Endothelial cell of umbilical vein (primary cell): ENCODE data around the gene GATD1. TPM values are rescaled to one million over a fixed set of nuclear protein-coding genes. Genes with fewer than 3 reads are reported as not detected.

ENCODE experiments used
- BruUV-seq: library from RNA; stranded (reverse); fragments of 400-500 nt; replicated peaks from 2 replicates; lab custom pipeline; 2021; lab: Mats Ljungman, UMichigan
- CTCF ChIA-PET: fragments of 300-600, 350-600 bp; sonication (Branson Sonifier 250); formaldehyde crosslinking; loops from one replicate; lab custom pipeline; 2021; ENCODE audit warnings: antibody characterized with exemption, inconsistent platforms; lab: Charles Lee
- POLR2A ChIA-PET: fragments of 300-600, 350-600 bp; sonication (Branson Sonifier 250); formaldehyde crosslinking; loops from one replicate; lab custom pipeline; 2021; ENCODE audit warnings: antibody characterized with exemption, inconsistent platforms; lab: Charles Lee
- DNase-seq: peaks from one replicate; pipeline ENCODE4 v3.0.0-alpha.2; 2011; ENCODE audit warnings: low read depth, low spot score
- FAIRE-seq: peaks from 2 replicates; lab custom pipeline; 2011; peaks lifted over from hg19 to GRCh38; lab: Jason Lieb, UNC
- H2AFZ ChIP-seq: 2 replicates; pipeline ENCODE4 v1.6.0; 2012; ENCODE audit warnings: low read depth, low read length, control low read depth, inconsistent platforms
- H3K27ac ChIP-seq: 2 replicates; pipeline ENCODE4 v1.5.1; 2011; ENCODE audit warnings: low read depth, mild to moderate bottlenecking, control low read depth, low read length, moderate library complexity; ENCODE audit not compliant: insufficient read depth
- H3K27me3 ChIP-seq, 2 experiments: 2 replicates each; pipeline versions ENCODE4 v1.6.0 to v1.6.1; 2011; ENCODE audit warnings: low read length in 2 of 2, mixed read lengths in 1 of 2; ENCODE audit not compliant: control insufficient read depth in 2 of 2, insufficient read depth in 2 of 2
- H3K36me3 ChIP-seq, 2 experiments: 2 replicates in 1 of 2; 3 replicates in 1 of 2; pipeline ENCODE4 v1.5.1; 2011; ENCODE audit warnings: low read length in 2 of 2, mild to moderate bottlenecking in 1 of 2, moderate library complexity in 1 of 2; ENCODE audit not compliant: control insufficient read depth in 2 of 2, insufficient read depth in 2 of 2; ENCODE audit errors: extremely low read depth in 1 of 2
- H3K4me1 ChIP-seq: 3 replicates; pipeline ENCODE4 v1.5.1; 2011; ENCODE audit warnings: mild to moderate bottlenecking, low read length; ENCODE audit not compliant: control insufficient read depth, insufficient read depth; ENCODE audit errors: extremely low read depth
- H3K4me2 ChIP-seq: 2 replicates; pipeline ENCODE4 v1.6.1; 2011; ENCODE audit warnings: low read length, control low read depth, mixed read lengths; ENCODE audit not compliant: insufficient read depth
- H3K4me3 ChIP-seq, 3 experiments: fragments of 200-600 bp in 1 of 3; sonication (generic), shearing (Covaris generic) in 1 of 3; replicated peaks in 1 of 3; 2 replicates each; pipeline ENCODE4 v1.5.1; 2011 to 2016; ENCODE audit warnings: control low read depth in 3 of 3, low read length in 3 of 3, mild to moderate bottlenecking in 2 of 3, inconsistent platforms in 1 of 3, low read depth in 1 of 3, moderate library complexity in 1 of 3; ENCODE audit not compliant: insufficient read depth in 1 of 3
- H3K79me2 ChIP-seq: 2 replicates; pipeline ENCODE4 v1.6.0; 2012; ENCODE audit warnings: low read length, inconsistent platforms; ENCODE audit not compliant: control insufficient read depth, insufficient read depth
- H3K9ac ChIP-seq: replicated peaks from 2 replicates; pipeline ENCODE3; 2011; ENCODE audit warnings: low read length, control low read depth; ENCODE audit not compliant: insufficient read depth; ENCODE audit errors: extremely low read depth
- H3K9me1 ChIP-seq: replicated peaks from 3 replicates; pipeline ENCODE4 v1.6.0; 2011; ENCODE audit warnings: mild to moderate bottlenecking, low read length; ENCODE audit not compliant: control insufficient read depth, insufficient read depth; ENCODE audit errors: extremely low read depth
- H3K9me3 ChIP-seq: replicated peaks from 2 replicates; pipeline ENCODE4 v1.5.1; 2012; ENCODE audit warnings: low read length, inconsistent platforms; ENCODE audit not compliant: control insufficient read depth, insufficient read depth
- H4K20me1 ChIP-seq: replicated peaks from 2 replicates; pipeline ENCODE3; 2011; ENCODE audit warnings: mild to moderate bottlenecking, low read length; ENCODE audit not compliant: control insufficient read depth, insufficient read depth; ENCODE audit errors: extremely low read depth
- EZH2 ChIP-seq: IDR thresholded peaks from 2 replicates; pipeline ENCODE4 v1.6.1; 2012; ENCODE audit warnings: borderline replicate concordance, low read depth, mild to moderate bottlenecking, moderate library complexity, low read length, inconsistent platforms; ENCODE audit not compliant: severe bottlenecking
- FOS ChIP-seq: IDR thresholded peaks from 2 replicates; pipeline ENCODE4 v1.6.1; 2011; ENCODE audit warnings: mild to moderate bottlenecking, low read length, moderate library complexity, borderline replicate concordance; ENCODE audit not compliant: insufficient read depth
- GATA2 ChIP-seq: IDR thresholded peaks from 2 replicates; pipeline ENCODE4 v1.7.0; 2011; ENCODE audit warnings: low read depth, mild to moderate bottlenecking, moderate library complexity, mixed read lengths, low read length; ENCODE audit not compliant: insufficient read length, insufficient read depth
- JUN ChIP-seq: IDR thresholded peaks from 2 replicates; pipeline ENCODE4 v1.6.1; 2011; ENCODE audit warnings: borderline replicate concordance, low read depth; ENCODE audit not compliant: insufficient read length, insufficient read depth
- MYC ChIP-seq: IDR thresholded peaks from one replicate; pipeline ENCODE4 v1.6.1; 2011; ENCODE audit warnings: mild to moderate bottlenecking, low read depth, low read length
- POLR2A ChIP-seq: IDR thresholded peaks from 2 replicates; pipeline ENCODE4 v1.6.1; 2012; ENCODE audit warnings: low read depth, mild to moderate bottlenecking, control low read depth, low read length
- POLR2AphosphoS5 ChIP-seq: IDR thresholded peaks from 2 replicates; pipeline ENCODE4 v1.6.1; 2012; ENCODE audit warnings: low read depth, mild to moderate bottlenecking, control low read depth, low read length, moderate library complexity; ENCODE audit not compliant: insufficient read depth
- dilution Hi-C: fragments of 300-500 bp; cut with MboI; formaldehyde crosslinking; loops from one replicate; pipeline ENCODE4 v1.15.0; 2019; ENCODE audit warnings: low sequenced_read_pairs; ENCODE audit not compliant: extremely low pct_ligation_motif_present
- intact Hi-C: fragments of 100-400 bp; cut with micrococcal nuclease; formaldehyde crosslinking; loops from one replicate; pipeline ENCODE4 v1.10.0; 2022
- polyA plus RNA-seq, 4 experiments: library from polyadenylated mRNA; depleted of rRNA in 3 of 4; stranded (reverse) in 3 of 4; unstranded in 1 of 4; fragments of >200 nt; gene quantifications; 2 replicates each; pipeline versions ENCODE4 v1.2.1 to v1.2.3, GENCODE V29; 2011 to 2012; ENCODE audit warnings: missing spikeins in 1 of 4
- total RNA-seq: library from RNA; stranded (reverse); gene quantifications from 2 replicates; pipeline ENCODE4 v1.2.3, GENCODE V29; 2021
- TF ChIP-seq, protein P1 (sequence below), 2 donors: IDR thresholded peaks; 1 replicate in 1 of 2; 2 replicates in 1 of 2; pipeline ENCODE4 v1.5.1; 2011; ENCODE audit warnings: low read length in 2 of 2, mild to moderate bottlenecking in 2 of 2, moderate library complexity in 2 of 2, control low read depth in 1 of 2, inconsistent platforms in 1 of 2, low read depth in 1 of 2; ENCODE audit not compliant: insufficient read depth in 1 of 2; ENCODE audit errors: extremely low read depth in 1 of 2
- TF ChIP-seq, protein P2 (sequence below): IDR thresholded peaks from 2 replicates; pipeline ENCODE4 v1.6.1; 2011; ENCODE audit not compliant: insufficient read depth, insufficient read length

The GATD1 gene
- total and polyA plus RNA-seq, 2 donors (not counting 3 experiments of a cell fraction or from before 2014, with no cell fraction given) = 70.6 to 83.1 TPM

DNA sequence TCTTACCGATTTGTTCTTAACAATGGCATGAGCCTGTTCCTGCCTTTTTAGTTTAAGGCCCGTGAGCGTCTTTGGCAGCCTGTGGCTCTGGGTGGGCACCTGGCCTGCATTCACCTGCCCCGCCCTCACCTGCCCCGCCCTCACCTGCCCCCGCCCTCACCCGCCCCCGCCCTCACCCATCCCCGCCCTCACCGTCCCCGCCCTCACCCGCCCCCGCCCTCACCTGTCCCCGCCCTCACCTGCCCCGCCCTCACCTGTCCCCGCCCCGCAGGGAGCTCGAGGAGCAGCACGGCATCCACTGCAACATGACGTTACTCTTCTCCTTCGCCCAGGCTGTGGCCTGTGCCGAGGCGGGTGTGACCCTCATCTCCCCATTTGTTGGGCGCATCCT is 14.2 kb downstream of the GATD1 start:
- H3K4me2 ChIP-seq = no peak overlapping the region
- POLR2A ChIA-PET = interaction anchor here (0.6 kb wide), 1 partner anchor 12 kb away, joined by 4 read pairs; no protein-coding TSS in a partner anchor
- BruUV-seq = no TSS peak

More for the DNA sequence above, 14.2 kb downstream of the GATD1 start:
- no peaks in the 10 kb centered on the region for H3K9me3 ChIP-seq
- H3K27me3 ChIP-seq = no peaks in the 10 kb centered on the region
- no peak for FAIRE-seq
- H3K27ac ChIP-seq = no peak overlapping the region
- H2AFZ ChIP-seq = no peak overlapping the region
- no peaks in the 10 kb centered on the region for H3K79me2 ChIP-seq
- no peaks in the 10 kb centered on the region for H3K4me1 ChIP-seq
- H3K9me1 ChIP-seq = no peaks in the 10 kb centered on the region
- H3K9ac ChIP-seq = no peak overlapping the region
- CTCF ChIA-PET = interaction anchor here (1.1 kb wide), 1 partner anchor 15 kb away, joined by 4 read pairs; no protein-coding TSS in a partner anchor
- H4K20me1 ChIP-seq = no peaks in the 10 kb centered on the region
- DNase-seq = no peak
- H3K36me3 ChIP-seq = peaks cover 13 to 32% of the 10 kb centered on the region in 2 experiments
- intact Hi-C loops (no loop called here), dilution Hi-C loops (no loop called here)
- H3K4me3 ChIP-seq = no peak overlapping the region
- TF ChIP-seq EZH2 (no peak), MYC (no peak), POLR2A (no peak), GATA2 (no peak), FOS (no peak), POLR2AphosphoS5 (no peak), JUN (no peak)
- TF ChIP-seq, protein P1, sequence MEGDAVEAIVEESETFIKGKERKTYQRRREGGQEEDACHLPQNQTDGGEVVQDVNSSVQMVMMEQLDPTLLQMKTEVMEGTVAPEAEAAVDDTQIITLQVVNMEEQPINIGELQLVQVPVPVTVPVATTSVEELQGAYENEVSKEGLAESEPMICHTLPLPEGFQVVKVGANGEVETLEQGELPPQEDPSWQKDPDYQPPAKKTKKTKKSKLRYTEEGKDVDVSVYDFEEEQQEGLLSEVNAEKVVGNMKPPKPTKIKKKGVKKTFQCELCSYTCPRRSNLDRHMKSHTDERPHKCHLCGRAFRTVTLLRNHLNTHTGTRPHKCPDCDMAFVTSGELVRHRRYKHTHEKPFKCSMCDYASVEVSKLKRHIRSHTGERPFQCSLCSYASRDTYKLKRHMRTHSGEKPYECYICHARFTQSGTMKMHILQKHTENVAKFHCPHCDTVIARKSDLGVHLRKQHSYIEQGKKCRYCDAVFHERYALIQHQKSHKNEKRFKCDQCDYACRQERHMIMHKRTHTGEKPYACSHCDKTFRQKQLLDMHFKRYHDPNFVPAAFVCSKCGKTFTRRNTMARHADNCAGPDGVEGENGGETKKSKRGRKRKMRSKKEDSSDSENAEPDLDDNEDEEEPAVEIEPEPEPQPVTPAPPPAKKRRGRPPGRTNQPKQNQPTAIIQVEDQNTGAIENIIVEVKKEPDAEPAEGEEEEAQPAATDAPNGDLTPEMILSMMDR (IDR thresholded peaks at IDR 0.05; ENCODE audit: extremely low read depth in 1 of 2, insufficient read depth in 1 of 2, low read depth in 1 of 2, low read length in 2 of 2) = no peak
- TF ChIP-seq, protein P2, sequence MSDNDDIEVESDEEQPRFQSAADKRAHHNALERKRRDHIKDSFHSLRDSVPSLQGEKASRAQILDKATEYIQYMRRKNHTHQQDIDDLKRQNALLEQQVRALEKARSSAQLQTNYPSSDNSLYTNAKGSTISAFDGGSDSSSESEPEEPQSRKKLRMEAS = no peak
